ENCODE data around the gene PLPPR3.

DNA sequence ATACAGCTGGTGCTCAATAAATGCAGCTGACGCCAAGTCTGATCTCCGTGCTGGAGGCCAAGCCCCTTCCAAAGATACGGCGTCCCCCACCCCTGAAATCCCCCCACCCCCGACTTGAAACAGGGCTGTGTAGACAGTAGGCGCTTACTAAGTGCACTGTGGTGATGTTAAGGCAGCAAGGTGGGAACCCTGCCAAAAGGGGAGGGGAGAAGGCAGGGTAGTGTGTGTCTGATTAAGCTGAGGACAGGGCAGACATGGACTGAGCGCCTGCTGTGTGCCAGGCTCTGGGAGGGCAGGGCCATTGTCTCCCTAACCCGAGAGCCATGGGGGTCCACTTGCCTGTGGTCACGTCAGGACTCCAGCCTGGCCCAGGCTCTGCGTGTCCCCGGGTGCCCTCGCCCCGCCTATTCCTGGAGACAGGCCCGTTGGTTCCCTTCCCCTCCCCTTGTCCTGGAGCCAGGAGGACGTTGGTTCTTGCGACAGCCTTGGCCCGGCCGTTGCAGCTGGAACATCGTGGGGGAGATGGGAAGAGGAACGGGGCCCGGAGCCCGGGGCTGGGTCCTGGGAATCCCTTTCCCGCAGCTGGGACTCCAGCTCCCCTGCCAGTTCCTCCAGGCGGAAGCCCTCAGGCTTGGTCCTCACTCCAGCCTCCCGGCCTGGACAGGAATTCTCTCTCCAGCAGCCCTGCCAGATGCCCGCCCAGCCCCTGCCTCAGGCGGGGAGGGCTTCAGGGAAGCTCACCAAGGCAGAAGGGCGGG is 28.6 kb upstream of the PLPPR3 start:
- TF ChIP-seq, protein P1, sequence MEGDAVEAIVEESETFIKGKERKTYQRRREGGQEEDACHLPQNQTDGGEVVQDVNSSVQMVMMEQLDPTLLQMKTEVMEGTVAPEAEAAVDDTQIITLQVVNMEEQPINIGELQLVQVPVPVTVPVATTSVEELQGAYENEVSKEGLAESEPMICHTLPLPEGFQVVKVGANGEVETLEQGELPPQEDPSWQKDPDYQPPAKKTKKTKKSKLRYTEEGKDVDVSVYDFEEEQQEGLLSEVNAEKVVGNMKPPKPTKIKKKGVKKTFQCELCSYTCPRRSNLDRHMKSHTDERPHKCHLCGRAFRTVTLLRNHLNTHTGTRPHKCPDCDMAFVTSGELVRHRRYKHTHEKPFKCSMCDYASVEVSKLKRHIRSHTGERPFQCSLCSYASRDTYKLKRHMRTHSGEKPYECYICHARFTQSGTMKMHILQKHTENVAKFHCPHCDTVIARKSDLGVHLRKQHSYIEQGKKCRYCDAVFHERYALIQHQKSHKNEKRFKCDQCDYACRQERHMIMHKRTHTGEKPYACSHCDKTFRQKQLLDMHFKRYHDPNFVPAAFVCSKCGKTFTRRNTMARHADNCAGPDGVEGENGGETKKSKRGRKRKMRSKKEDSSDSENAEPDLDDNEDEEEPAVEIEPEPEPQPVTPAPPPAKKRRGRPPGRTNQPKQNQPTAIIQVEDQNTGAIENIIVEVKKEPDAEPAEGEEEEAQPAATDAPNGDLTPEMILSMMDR (IDR thresholded peaks at IDR 0.05) = no peak
- TF ChIP-seq POLR2AphosphoS5 (IDR thresholded peaks at IDR 0.05; ENCODE audit: low read depth, low read length) (peak; percentile 42; the same call in 1 of the 2 replicates), TCF7L2 (IDR thresholded peaks at IDR 0.05; ENCODE audit: low read depth, low read length) (no peak)
